ENCODE measurements around the gene DOCK7. TPM values are rescaled to one million over a fixed set of nuclear protein-coding genes. Genes with fewer than 3 reads are reported as not detected.

The DOCK7 gene
- total RNA-seq, 1 experiment from 2014 or later = 57.2 TPM

DNA sequence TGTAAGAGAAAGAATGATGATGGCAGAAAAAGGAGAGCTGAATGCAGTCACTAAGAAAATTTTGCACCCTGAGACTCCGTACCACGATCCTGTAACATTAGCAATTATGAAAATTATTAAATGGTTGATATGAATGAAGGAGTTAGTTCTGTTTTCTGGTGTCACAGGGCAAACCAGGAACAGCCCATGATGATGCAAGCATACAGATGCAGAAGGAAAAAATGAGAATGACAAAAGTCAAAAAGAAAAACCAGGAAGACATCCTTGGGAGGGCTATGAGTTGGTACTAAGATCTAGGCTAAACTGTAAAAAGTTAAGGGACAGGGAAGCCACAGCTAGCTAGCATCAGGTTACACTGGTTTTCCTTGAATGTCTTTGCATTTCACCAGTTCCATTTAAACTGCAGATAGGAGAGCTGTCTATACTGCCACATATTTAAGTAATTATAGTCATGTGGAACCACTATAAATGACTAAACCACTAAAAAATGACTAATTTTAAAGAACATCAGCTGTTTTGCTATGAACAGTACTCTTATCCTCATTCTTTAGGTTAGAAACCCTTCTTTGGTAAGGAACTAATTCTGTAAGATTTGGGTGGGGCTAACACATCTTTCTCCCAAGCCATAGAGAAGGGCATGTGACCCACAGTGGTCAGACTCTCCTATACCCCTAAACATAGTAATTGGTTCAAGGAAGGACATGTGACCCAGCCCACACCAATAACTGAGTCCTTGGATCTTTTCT is 11.4 kb downstream of the DOCK7 start:
- Histone ChIP-seq H3K9me3 (ENCODE audit: control insufficient read depth, insufficient read depth, low read depth, low read length) (no peaks in the 10 kb centered on the region), H3K4me1 (ENCODE audit: control insufficient read depth, insufficient read depth, low read length) (peaks cover 4% of the 10 kb centered on the region; the same call in 1 of the 2 replicates), H3K36me3 (ENCODE audit: control insufficient read depth, insufficient read depth, low read length) (no peaks in the 10 kb centered on the region), H3K27me3 (ENCODE audit: control insufficient read depth, insufficient read depth, low read length) (no peaks in the 10 kb centered on the region), H3K4me3 (ENCODE audit: low read depth in 2 of 2, low read length in 2 of 2) (no peak overlapping the region), H3K27ac (ENCODE audit: low read length) (no peak overlapping the region)
- TF ChIP-seq, protein P1, sequence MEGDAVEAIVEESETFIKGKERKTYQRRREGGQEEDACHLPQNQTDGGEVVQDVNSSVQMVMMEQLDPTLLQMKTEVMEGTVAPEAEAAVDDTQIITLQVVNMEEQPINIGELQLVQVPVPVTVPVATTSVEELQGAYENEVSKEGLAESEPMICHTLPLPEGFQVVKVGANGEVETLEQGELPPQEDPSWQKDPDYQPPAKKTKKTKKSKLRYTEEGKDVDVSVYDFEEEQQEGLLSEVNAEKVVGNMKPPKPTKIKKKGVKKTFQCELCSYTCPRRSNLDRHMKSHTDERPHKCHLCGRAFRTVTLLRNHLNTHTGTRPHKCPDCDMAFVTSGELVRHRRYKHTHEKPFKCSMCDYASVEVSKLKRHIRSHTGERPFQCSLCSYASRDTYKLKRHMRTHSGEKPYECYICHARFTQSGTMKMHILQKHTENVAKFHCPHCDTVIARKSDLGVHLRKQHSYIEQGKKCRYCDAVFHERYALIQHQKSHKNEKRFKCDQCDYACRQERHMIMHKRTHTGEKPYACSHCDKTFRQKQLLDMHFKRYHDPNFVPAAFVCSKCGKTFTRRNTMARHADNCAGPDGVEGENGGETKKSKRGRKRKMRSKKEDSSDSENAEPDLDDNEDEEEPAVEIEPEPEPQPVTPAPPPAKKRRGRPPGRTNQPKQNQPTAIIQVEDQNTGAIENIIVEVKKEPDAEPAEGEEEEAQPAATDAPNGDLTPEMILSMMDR (IDR thresholded peaks at IDR 0.05) = no peak
- TF ChIP-seq SIN3A (IDR thresholded peaks at IDR 0.05; ENCODE audit: borderline replicate concordance, insufficient read depth, low read depth, low read length) (no peak), TCF7L2 (IDR thresholded peaks at IDR 0.05; ENCODE audit: low read depth, low read length) (no peak), POLR2AphosphoS5 (IDR thresholded peaks at IDR 0.05; ENCODE audit: low read depth, low read length) (no peak)
- TF ChIP-seq, protein P2, sequence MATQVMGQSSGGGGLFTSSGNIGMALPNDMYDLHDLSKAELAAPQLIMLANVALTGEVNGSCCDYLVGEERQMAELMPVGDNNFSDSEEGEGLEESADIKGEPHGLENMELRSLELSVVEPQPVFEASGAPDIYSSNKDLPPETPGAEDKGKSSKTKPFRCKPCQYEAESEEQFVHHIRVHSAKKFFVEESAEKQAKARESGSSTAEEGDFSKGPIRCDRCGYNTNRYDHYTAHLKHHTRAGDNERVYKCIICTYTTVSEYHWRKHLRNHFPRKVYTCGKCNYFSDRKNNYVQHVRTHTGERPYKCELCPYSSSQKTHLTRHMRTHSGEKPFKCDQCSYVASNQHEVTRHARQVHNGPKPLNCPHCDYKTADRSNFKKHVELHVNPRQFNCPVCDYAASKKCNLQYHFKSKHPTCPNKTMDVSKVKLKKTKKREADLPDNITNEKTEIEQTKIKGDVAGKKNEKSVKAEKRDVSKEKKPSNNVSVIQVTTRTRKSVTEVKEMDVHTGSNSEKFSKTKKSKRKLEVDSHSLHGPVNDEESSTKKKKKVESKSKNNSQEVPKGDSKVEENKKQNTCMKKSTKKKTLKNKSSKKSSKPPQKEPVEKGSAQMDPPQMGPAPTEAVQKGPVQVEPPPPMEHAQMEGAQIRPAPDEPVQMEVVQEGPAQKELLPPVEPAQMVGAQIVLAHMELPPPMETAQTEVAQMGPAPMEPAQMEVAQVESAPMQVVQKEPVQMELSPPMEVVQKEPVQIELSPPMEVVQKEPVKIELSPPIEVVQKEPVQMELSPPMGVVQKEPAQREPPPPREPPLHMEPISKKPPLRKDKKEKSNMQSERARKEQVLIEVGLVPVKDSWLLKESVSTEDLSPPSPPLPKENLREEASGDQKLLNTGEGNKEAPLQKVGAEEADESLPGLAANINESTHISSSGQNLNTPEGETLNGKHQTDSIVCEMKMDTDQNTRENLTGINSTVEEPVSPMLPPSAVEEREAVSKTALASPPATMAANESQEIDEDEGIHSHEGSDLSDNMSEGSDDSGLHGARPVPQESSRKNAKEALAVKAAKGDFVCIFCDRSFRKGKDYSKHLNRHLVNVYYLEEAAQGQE (IDR thresholded peaks at IDR 0.05; ENCODE audit: insufficient read depth in 1 of 2, low read depth in 2 of 2, low read length in 1 of 2) = no peak
- no peak for DNase-seq (ENCODE audit: low read depth, low spot score)
- BruUV-seq (replicated peaks) = no TSS peak
- CTCF ChIA-PET = no interaction called here
- POLR2A ChIA-PET = no interaction called here
- in situ Hi-C loops (cut with HindIII; ENCODE audit: low pct_unique_long_range_greater_than_20kb, low sequenced_read_pairs) = no loop called here
- intact Hi-C loops (cut with micrococcal nuclease; ENCODE audit: unreplicated experiment) = no loop called here
- ATAC-seq = no peak

DNA sequence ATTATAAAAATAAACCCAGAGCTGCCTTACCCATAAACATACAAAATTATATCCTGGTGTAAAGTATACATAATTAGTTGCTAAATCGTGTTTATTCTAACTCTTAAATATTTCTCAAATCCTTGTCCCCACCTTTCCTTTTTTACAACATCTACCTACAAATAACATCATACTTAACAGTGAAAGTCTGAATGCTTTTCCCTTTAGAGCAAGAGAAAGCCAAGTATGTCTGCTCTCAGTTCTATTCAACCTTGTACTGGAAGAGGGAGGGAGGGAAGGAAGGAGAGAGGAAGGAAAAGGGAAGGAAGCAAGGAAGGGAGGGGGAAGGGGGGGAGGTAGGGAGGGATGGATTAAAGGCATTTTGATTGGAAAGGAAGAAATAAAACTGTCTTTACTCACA is 14.6 kb downstream of the DOCK7 start:
- ChIA-PET CTCF (no interaction called here), POLR2A (no interaction called here)
- in situ Hi-C loops (cut with HindIII; ENCODE audit: low pct_unique_long_range_greater_than_20kb, low sequenced_read_pairs) = no loop called here

More for the DNA sequence above, 14.6 kb downstream of the DOCK7 start:
- Histone ChIP-seq H3K27me3 (ENCODE audit: control insufficient read depth, insufficient read depth, low read length) (no peaks in the 10 kb centered on the region), H3K27ac (ENCODE audit: low read length) (no peak overlapping the region), H3K4me3 (ENCODE audit: low read depth in 2 of 2, low read length in 2 of 2) (no peak overlapping the region), H3K4me1 (ENCODE audit: control insufficient read depth, insufficient read depth, low read length) (peaks cover 4% of the 10 kb centered on the region; the same call in 1 of the 2 replicates), H3K9me3 (ENCODE audit: control insufficient read depth, insufficient read depth, low read depth, low read length) (no peaks in the 10 kb centered on the region), H3K36me3 (ENCODE audit: control insufficient read depth, insufficient read depth, low read length) (no peaks in the 10 kb centered on the region)
- ATAC-seq (no peak), DNase-seq (ENCODE audit: low read depth, low spot score) (no peak)
- TF ChIP-seq POLR2AphosphoS5 (IDR thresholded peaks at IDR 0.05; ENCODE audit: low read depth, low read length) (no peak), SIN3A (IDR thresholded peaks at IDR 0.05; ENCODE audit: borderline replicate concordance, insufficient read depth, low read depth, low read length) (no peak), TCF7L2 (IDR thresholded peaks at IDR 0.05; ENCODE audit: low read depth, low read length) (no peak)
- TF ChIP-seq, protein P1 (IDR thresholded peaks at IDR 0.05) = no peak
- TF ChIP-seq, protein P2 (IDR thresholded peaks at IDR 0.05; ENCODE audit: insufficient read depth in 1 of 2, low read depth in 2 of 2, low read length in 1 of 2) = no peak
- no TSS peak for BruUV-seq (replicated peaks)
- intact Hi-C loops (cut with micrococcal nuclease; ENCODE audit: unreplicated experiment) = no loop called here
